Prostate gland (tissue), 2 donors: ENCODE data around the gene LGR6. TPM values are rescaled to one million over a fixed set of nuclear protein-coding genes. Genes with fewer than 3 reads are reported as not detected.

ENCODE experiments used
- DNase-seq: peaks from one replicate; pipeline ENCODE4 v3.0.0-alpha.2; 2019; ENCODE audit warnings: low spot score
- H3K27ac ChIP-seq, 2 donors: fragments of 200-600 bp; sonication (generic); 2 replicates each; pipeline ENCODE4 v1.5.1; 2017 to 2019
- H3K27me3 ChIP-seq: fragments of 200-600 bp; sonication (generic); replicated peaks from 2 replicates; pipeline ENCODE4 v1.5.1; 2019; ENCODE audit not compliant: insufficient read depth
- H3K36me3 ChIP-seq, 2 donors: fragments of 200-600 bp; sonication (generic); 1 replicate in 1 of 2; 2 replicates in 1 of 2; pipeline versions ENCODE4 v1.5.1 to v1.8.1; 2017 to 2019
- H3K4me1 ChIP-seq: fragments of 200-600 bp; sonication (generic); replicated peaks from 2 replicates; pipeline ENCODE4 v1.5.1; 2019
- H3K4me3 ChIP-seq, 2 donors: fragments of 200-600 bp; sonication (generic); 2 replicates each; pipeline ENCODE4 v1.5.1; 2017 to 2019
- H3K9me3 ChIP-seq: fragments of 200-600 bp; sonication (generic); 2 replicates; pipeline ENCODE4 v1.5.1; 2017
- POLR2A ChIP-seq: fragments of 450-650 bp; IDR thresholded peaks from one replicate; pipeline ENCODE4 v1.6.1; 2016; ENCODE audit warnings: antibody characterized with exemption, mild to moderate bottlenecking
- POLR2AphosphoS5 ChIP-seq: sonication (generic); formaldehyde crosslinking; IDR thresholded peaks from one replicate; pipeline ENCODE4 v1.6.1; 2017; ENCODE audit warnings: antibody characterized with exemption
- WGBS: methylation state at CpG from one replicate; pipeline ENCODE4 v1.1.5; 2018; 5-methylcytosine and 5-hydroxymethylcytosine counted together
- intact Hi-C: fragments of 100-400 bp; cut with DNase I; formaldehyde crosslinking; loops from one replicate; pipeline ENCODE4 v1.14.2; 2022
- total RNA-seq, 2 donors: library from RNA; depleted of rRNA; stranded (reverse); fragments of >200 nt; gene quantifications; one replicate each; pipeline ENCODE4 v1.1.0, GENCODE V29; 2016
- TF ChIP-seq, protein P1 (sequence below), 4 experiments: fragments of 200-600 bp in 2 of 4; fragments of 450-650 bp in 2 of 4; sonication (generic) in 2 of 4; IDR thresholded peaks; 1 replicate in 3 of 4; 2 replicates in 1 of 4; pipeline ENCODE4 v1.5.1; 2016 to 2019; ENCODE audit warnings: antibody characterized with exemption in 4 of 4, mild to moderate bottlenecking in 2 of 4, moderate library complexity in 2 of 4

Gene LGR6
- total RNA-seq, 2 donors from 2014 or later, result 8.0 to 25.6 TPM

DNA sequence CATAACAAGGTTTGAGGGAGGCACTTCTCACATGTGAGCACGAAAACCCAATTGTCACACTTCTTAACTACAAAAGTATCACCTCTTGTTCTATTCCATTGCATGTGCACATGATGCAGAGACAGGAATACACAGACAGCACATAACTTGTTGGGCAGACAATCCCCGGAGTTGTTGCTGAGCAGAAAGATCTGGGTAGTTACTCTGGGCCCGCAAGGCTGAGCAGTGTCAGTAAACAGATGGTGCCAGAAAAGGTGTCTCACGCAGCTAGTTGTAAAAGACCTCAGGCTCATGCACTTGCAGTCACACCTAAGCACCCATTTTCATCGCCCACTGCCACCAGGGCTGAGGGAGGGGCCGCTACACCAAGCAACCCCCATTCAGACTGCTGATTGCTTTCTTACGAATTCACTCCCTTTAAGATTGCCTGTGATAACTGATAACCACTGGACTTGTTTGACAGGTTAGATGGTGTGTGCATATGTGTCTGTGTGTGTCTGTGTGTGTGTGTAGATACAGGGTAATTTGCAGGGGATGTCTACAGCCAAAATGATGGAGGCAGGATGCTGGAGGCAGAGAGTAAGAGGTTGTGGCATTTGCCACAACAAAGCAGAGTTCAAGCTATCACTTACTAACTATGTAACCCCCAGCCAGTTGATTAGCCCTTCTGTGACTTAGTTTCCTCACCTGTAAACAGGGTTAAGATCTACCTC, 4.2 kb downstream of the LGR6 start:
- no peaks in the 10 kb centered on the region for H3K36me3 ChIP-seq
- DNase-seq, result no peak
- WGBS, result 46% methylated on average over 7 of the region's 7 CpGs
- TF ChIP-seq, protein P1, sequence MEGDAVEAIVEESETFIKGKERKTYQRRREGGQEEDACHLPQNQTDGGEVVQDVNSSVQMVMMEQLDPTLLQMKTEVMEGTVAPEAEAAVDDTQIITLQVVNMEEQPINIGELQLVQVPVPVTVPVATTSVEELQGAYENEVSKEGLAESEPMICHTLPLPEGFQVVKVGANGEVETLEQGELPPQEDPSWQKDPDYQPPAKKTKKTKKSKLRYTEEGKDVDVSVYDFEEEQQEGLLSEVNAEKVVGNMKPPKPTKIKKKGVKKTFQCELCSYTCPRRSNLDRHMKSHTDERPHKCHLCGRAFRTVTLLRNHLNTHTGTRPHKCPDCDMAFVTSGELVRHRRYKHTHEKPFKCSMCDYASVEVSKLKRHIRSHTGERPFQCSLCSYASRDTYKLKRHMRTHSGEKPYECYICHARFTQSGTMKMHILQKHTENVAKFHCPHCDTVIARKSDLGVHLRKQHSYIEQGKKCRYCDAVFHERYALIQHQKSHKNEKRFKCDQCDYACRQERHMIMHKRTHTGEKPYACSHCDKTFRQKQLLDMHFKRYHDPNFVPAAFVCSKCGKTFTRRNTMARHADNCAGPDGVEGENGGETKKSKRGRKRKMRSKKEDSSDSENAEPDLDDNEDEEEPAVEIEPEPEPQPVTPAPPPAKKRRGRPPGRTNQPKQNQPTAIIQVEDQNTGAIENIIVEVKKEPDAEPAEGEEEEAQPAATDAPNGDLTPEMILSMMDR (IDR thresholded peaks at IDR 0.05), result no peak
- TF ChIP-seq POLR2A (no peak), POLR2AphosphoS5 (no peak)
- intact Hi-C loops, result no loop called here
- H3K4me1 ChIP-seq, result peaks cover 3% of the 10 kb centered on the region
- H3K9me3 ChIP-seq, result no peaks in the 10 kb centered on the region
- no peak overlapping the region for H3K27ac ChIP-seq
- peaks cover 3% of the 10 kb centered on the region for H3K27me3 ChIP-seq
- H3K4me3 ChIP-seq, result no peak overlapping the region

DNA sequence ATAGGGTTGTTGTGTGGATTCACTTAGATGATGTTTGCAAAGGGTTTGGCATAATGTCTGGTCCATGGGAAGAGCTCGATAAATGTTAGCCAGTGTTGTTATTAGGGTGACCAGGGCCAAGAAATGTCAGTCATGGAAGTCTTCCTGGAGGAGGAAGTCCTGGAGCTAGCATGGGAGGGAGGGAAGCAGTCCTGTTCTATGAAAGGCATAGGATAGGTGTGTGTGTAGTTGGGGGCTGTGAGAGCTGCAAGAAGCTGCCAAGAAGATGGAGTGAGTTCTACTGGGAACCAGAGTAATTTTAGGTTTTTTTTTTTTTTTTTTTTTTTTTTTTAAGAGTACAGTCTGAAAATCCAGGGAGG, 4.7 kb downstream of the LGR6 start:
- no peaks in the 10 kb centered on the region for H3K36me3 ChIP-seq
- TF ChIP-seq POLR2AphosphoS5, result no peak
- TF ChIP-seq, protein P1 (IDR thresholded peaks at IDR 0.05), result no peak
- no peak for TF ChIP-seq POLR2A
- H3K9me3 ChIP-seq, result no peaks in the 10 kb centered on the region
- no peak overlapping the region for H3K27ac ChIP-seq
- 25% methylated on average over 1 of the region's 1 CpG for WGBS
- H3K27me3 ChIP-seq, result peaks cover 3% of the 10 kb centered on the region
- H3K4me1 ChIP-seq, result peaks cover 3% of the 10 kb centered on the region
- intact Hi-C loops, result no loop called here
- no peak overlapping the region for H3K4me3 ChIP-seq
- DNase-seq, result no peak

DNA sequence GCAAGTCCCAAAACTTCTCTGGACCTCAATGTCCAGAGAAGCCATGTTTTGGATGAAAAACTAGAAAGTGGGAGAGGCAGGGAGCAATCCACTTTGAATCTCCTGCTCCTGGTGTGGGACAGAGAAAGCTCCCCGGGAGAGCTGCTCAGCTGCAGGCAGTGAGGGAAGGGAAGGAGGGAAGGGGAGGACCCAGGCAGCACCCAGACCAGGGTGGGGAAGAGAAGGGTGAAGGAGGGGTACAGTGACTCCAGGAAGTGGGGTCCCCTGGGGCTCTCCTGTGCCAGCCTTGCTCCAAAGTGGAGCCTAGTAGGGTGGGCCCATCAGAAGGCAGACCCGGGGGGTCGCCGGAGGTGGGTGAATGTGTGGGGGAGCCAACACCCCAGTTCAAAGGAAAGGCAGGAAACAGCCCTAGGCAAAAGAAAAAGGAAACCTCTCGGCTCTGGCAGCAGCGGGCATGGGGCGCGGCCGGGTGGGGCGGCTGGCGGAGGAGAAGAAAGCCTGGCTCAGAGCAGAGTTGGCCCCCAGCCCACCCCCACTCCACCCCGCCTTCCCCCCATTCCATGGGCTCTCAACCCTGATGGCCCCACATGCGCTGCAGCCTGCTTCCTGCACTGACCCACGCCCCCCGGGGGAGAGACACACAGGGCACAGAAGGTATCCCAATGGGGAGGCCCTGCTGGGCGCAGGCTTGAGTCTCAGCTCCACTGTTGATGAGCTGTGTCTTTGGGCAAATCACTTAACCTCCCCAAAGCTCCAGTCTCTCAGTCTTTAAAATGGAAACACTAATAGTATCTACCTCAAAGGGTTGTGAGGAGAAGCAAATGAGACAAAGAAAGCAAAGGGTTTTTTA, 5.7 kb downstream of the LGR6 start:
- Histone ChIP-seq H3K4me1 (no peaks in the 10 kb centered on the region), H3K9me3 (no peaks in the 10 kb centered on the region), H3K4me3 (no peak overlapping the region), H3K27me3 (no peaks in the 10 kb centered on the region), H3K36me3 (no peaks in the 10 kb centered on the region), H3K27ac (peak overlapping the region in 1 of 2 donors; percentile 26)
- no peak for TF ChIP-seq POLR2A
- TF ChIP-seq, protein P1 (IDR thresholded peaks at IDR 0.05), result no peak
- TF ChIP-seq POLR2AphosphoS5, result no peak
- intact Hi-C loops, result no loop called here
- WGBS, result 30% methylated on average over 16 of the region's 16 CpGs
- DNase-seq, result peak; percentile 41

DNA sequence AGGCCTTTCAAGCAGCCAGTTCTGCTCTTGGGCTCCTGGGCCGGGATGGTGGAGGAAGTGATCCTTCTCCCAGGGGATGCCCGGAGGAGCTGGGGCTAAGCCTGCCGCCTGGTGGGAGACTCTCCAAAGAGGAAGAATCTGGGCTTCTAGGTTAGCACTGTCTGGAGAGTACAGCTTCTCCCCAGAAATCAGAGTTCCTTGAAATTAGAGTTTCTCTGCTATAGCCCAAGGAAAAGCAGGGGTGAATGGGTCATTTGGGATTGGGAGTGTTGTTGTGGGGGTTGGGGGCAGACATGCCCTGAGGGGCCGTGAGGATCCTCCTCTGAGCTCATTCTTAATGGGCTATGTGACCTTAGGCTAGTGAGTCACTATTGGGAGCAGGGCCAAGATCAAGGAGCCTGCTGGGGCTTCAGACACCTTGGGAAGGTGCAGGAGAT, 6.5 kb downstream of the LGR6 start:
- TF ChIP-seq POLR2AphosphoS5 (no peak), POLR2A (no peak)
- TF ChIP-seq, protein P1 (IDR thresholded peaks at IDR 0.05), result no peak
- H3K4me1 ChIP-seq, result no peaks in the 10 kb centered on the region
- H3K27ac ChIP-seq, result peak overlapping the region; percentile 26
- no peak overlapping the region for H3K4me3 ChIP-seq
- DNase-seq, result no peak
- H3K27me3 ChIP-seq, result no peaks in the 10 kb centered on the region
- 31% methylated on average over 4 of the region's 4 CpGs for WGBS
- intact Hi-C loops, result no loop called here
- no peaks in the 10 kb centered on the region for H3K9me3 ChIP-seq
- H3K36me3 ChIP-seq, result no peaks in the 10 kb centered on the region
